EH (cell line): ENCODE results near the gene KIRREL1.

Source experiments
- DNase-seq: peaks from one replicate; pipeline ENCODE4 v3.0.0-alpha.2; 2015; ENCODE audit warnings: low read depth

The KIRREL1 gene

GRCh38 chr1:158035976-158036583 is 42.6 kb downstream of the KIRREL1 start:
- DNase-seq: peak; percentile 65

GRCh38 chr1:158037008-158037865 is 43.8 kb downstream of the KIRREL1 start:
- DNase-seq: no peak

GRCh38 chr1:158037866-158038359 is 44.5 kb downstream of the KIRREL1 start:
- DNase-seq: peak; percentile 91

GRCh38 chr1:158038793-158039192 is 45.3 kb downstream of the KIRREL1 start:
- DNase-seq: no peak

GRCh38 chr1:158039380-158039779 is 45.9 kb downstream of the KIRREL1 start:
- peak; percentile 53 for DNase-seq

- no peak for DNase-seq
Observed at GRCh38 chr1:158040323-158040722, 46.9 kb downstream of the KIRREL1 start.

- no peak for DNase-seq
Observed at GRCh38 chr1:158043232-158043631, 49.8 kb downstream of the KIRREL1 start.

- DNase-seq: peak; percentile 94
Observed at GRCh38 chr1:158045639-158046038, 52.2 kb downstream of the KIRREL1 start.

GRCh38 chr1:158046715-158047510 is 53.5 kb downstream of the KIRREL1 start:
- DNase-seq: no peak

- DNase-seq: no peak
Observed at GRCh38 chr1:158048371-158049067, 55.1 kb downstream of the KIRREL1 start.

GRCh38 chr1:158049853-158050252 is 56.4 kb downstream of the KIRREL1 start:
- peak; percentile 47 for DNase-seq

GRCh38 chr1:158053276-158053675 is 59.8 kb downstream of the KIRREL1 start:
- DNase-seq: peak; percentile 44

- no peak for DNase-seq
Observed at GRCh38 chr1:158054721-158055120, 61.3 kb downstream of the KIRREL1 start.

- peak; percentile 16 for DNase-seq
Observed at GRCh38 chr1:158055854-158056253, 62.4 kb downstream of the KIRREL1 start.

GRCh38 chr1:158056498-158056897 is 63.1 kb downstream of the KIRREL1 start:
- no peak for DNase-seq

GRCh38 chr1:158058237-158058985 is 65.0 kb downstream of the KIRREL1 start:
- DNase-seq: peak; percentile 13

- DNase-seq: no peak
Observed at GRCh38 chr1:158059984-158060383, 66.5 kb downstream of the KIRREL1 start.

- no peak for DNase-seq
Observed at GRCh38 chr1:158062174-158062573, 68.7 kb downstream of the KIRREL1 start.

- DNase-seq: peak; percentile 83
Observed at GRCh38 chr1:158067662-158068061, 74.2 kb downstream of the KIRREL1 start.

- no peak for DNase-seq
Observed at GRCh38 chr1:158068918-158069317, 75.5 kb downstream of the KIRREL1 start.

GRCh38 chr1:158071138-158071537 is 77.7 kb downstream of the KIRREL1 start:
- no peak for DNase-seq
